ENCODE results near the gene PLXNA4.

PLXNA4 gene

GRCh38 chr7:132438926-132439325 is 137.3 kb downstream of the PLXNA4 start:
- DNase-seq (ENCODE audit: low read depth), result no peak
- no peak overlapping the region for H3K4me3 ChIP-seq (ENCODE audit: low read depth, low read length)
- no peak for TF ChIP-seq CTCF (IDR thresholded peaks at IDR 0.05; ENCODE audit: insufficient read depth, low read depth, low read length, missing control alignments)

GRCh38 chr7:132437730-132438129 is 138.5 kb downstream of the PLXNA4 start:
- H3K4me3 ChIP-seq (ENCODE audit: low read depth, low read length), result no peak overlapping the region
- TF ChIP-seq CTCF (IDR thresholded peaks at IDR 0.05; ENCODE audit: insufficient read depth, low read depth, low read length, missing control alignments), result no peak
- DNase-seq (ENCODE audit: low read depth), result no peak

GRCh38 chr7:132436121-132436520 is 140.1 kb downstream of the PLXNA4 start:
- no peak overlapping the region for H3K4me3 ChIP-seq (ENCODE audit: low read depth, low read length)
- no peak for DNase-seq (ENCODE audit: low read depth)
- TF ChIP-seq CTCF (IDR thresholded peaks at IDR 0.05; ENCODE audit: insufficient read depth, low read depth, low read length, missing control alignments), result no peak

- H3K4me3 ChIP-seq (ENCODE audit: low read depth, low read length), result peak overlapping the region; percentile 36
- peak; percentile 20 for DNase-seq (ENCODE audit: low read depth)
- TF ChIP-seq CTCF (IDR thresholded peaks at IDR 0.05; ENCODE audit: insufficient read depth, low read depth, low read length, missing control alignments), result no peak
These were observed 141.0 kb downstream of the PLXNA4 start for GRCh38 chr7:132435016-132435990.

- TF ChIP-seq CTCF (IDR thresholded peaks at IDR 0.05; ENCODE audit: insufficient read depth, low read depth, low read length, missing control alignments), result no peak
- no peak for DNase-seq (ENCODE audit: low read depth)
- H3K4me3 ChIP-seq (ENCODE audit: low read depth, low read length), result no peak overlapping the region
These were observed 142.2 kb downstream of the PLXNA4 start for GRCh38 chr7:132434041-132434440.

GRCh38 chr7:132433301-132433700 is 143.0 kb downstream of the PLXNA4 start:
- TF ChIP-seq CTCF (IDR thresholded peaks at IDR 0.05; ENCODE audit: insufficient read depth, low read depth, low read length, missing control alignments), result no peak
- DNase-seq (ENCODE audit: low read depth), result no peak

More at GRCh38 chr7:132433301-132433700, 143.0 kb downstream of the PLXNA4 start:
- H3K4me3 ChIP-seq (ENCODE audit: low read depth, low read length), result no peak overlapping the region

All from GM12865 (cell line).